OCI-LY3 (cell line): ENCODE measurements around the gene WBP1L.
"Not testable (repeated sequence)": the region's sequence is repeated elsewhere in the genome, so short reads cannot be mapped to it uniquely, and the experiment has no call there.

ENCODE experiments used
- H2AFZ ChIP-seq: fragments of 200-600, 300-600 bp; shearing (Covaris generic); 2 replicates; pipeline ENCODE4 v1.6.0; 2014; ENCODE audit warnings: antibody characterized with exemption, low read depth, low read length
- H3K27ac ChIP-seq: fragments of 200-600, 300-600 bp; sonication (generic); 2 replicates; pipeline ENCODE4 v1.5.1; 2014; ENCODE audit warnings: mild to moderate bottlenecking, low read length, moderate library complexity, mixed read lengths
- H3K27me3 ChIP-seq: fragments of 200-600, 300-600 bp; sonication (generic); 2 replicates; pipeline ENCODE4 v1.6.1; 2014; ENCODE audit warnings: low read depth, low read length, mixed read lengths
- H3K36me3 ChIP-seq: fragments of 200-600, 300-600 bp; sonication (generic); replicated peaks from 2 replicates; pipeline ENCODE3; 2014; ENCODE audit warnings: low read depth, low read length, mixed read lengths
- H3K4me1 ChIP-seq: fragments of 300-600, 200-600 bp; sonication (generic); 2 replicates; pipeline ENCODE4 v1.6.1; 2014; ENCODE audit warnings: low read length, mixed read lengths
- H3K4me2 ChIP-seq: fragments of 200-600, 300-600 bp; sonication (generic); 2 replicates; pipeline ENCODE4 v1.6.1; 2014; ENCODE audit warnings: low read length, mixed read lengths
- H3K4me3 ChIP-seq: fragments of 300-600, 200-600 bp; sonication (generic); 2 replicates; pipeline ENCODE4 v1.5.1; 2014; ENCODE audit warnings: antibody characterized with exemption, mild to moderate bottlenecking, low read length, moderate library complexity
- H3K79me2 ChIP-seq: fragments of 300-600, 200-600 bp; shearing (Covaris generic); 2 replicates; pipeline ENCODE4 v1.6.1; 2014; ENCODE audit warnings: mild to moderate bottlenecking, low read length, mixed read lengths
- H3K9ac ChIP-seq: fragments of 300-600, 200-600 bp; shearing (Covaris generic); 2 replicates; pipeline ENCODE4 v1.6.0; 2014; ENCODE audit warnings: mild to moderate bottlenecking, low read length, moderate library complexity
- H3K9me3 ChIP-seq: fragments of 200-600, 300-600 bp; shearing (Covaris generic); 2 replicates; pipeline ENCODE4 v1.6.1; 2014; ENCODE audit warnings: low read length, mixed read lengths; ENCODE audit not compliant: insufficient read depth
- H4K20me1 ChIP-seq: fragments of 200-600, 300-600 bp; sonication (generic); 2 replicates; pipeline ENCODE4 v1.6.1; 2016; ENCODE audit warnings: low read length, mixed read lengths; ENCODE audit not compliant: insufficient read depth
- CTCF ChIP-seq: fragments of 200-600, 300-600 bp; sonication (generic); IDR thresholded peaks from 2 replicates; pipeline ENCODE4 v1.5.1; 2014; ENCODE audit warnings: antibody characterized with exemption, low read length, low read depth
- EZH2phosphoT487 ChIP-seq: fragments of 200-600 bp; shearing (Covaris generic); IDR thresholded peaks from 2 replicates; pipeline ENCODE4 v1.6.1; 2018; ENCODE audit warnings: antibody characterized with exemption, mixed run types, low read depth

WBP1L gene

GRCh38 chr10:102841827-102842345, 98.1 kb downstream of the WBP1L start:
- TF ChIP-seq CTCF (no peak), EZH2phosphoT487 (no peak)

GRCh38 chr10:102843139-102843538, 99.4 kb downstream of the WBP1L start:
- not testable (repeated sequence) for H3K79me2 ChIP-seq, H3K4me2 ChIP-seq, H3K9me3 ChIP-seq, H3K36me3 ChIP-seq, H3K9ac ChIP-seq, H3K4me3 ChIP-seq, H3K27me3 ChIP-seq, H3K27ac ChIP-seq, H2AFZ ChIP-seq, H3K4me1 ChIP-seq, H4K20me1 ChIP-seq

More at GRCh38 chr10:102841827-102842345, 98.1 kb downstream of the WBP1L start:
- no peaks in the 10 kb centered on the region for H3K79me2 ChIP-seq
- no peaks in the 10 kb centered on the region for H3K4me1 ChIP-seq
- H4K20me1 ChIP-seq = no peaks in the 10 kb centered on the region
- H3K27me3 ChIP-seq = no peaks in the 10 kb centered on the region
- H3K27ac ChIP-seq = no peak overlapping the region
- H3K9me3 ChIP-seq = no peaks in the 10 kb centered on the region
- H3K4me2 ChIP-seq = no peak overlapping the region
- no peak overlapping the region for H3K4me3 ChIP-seq
- H2AFZ ChIP-seq = no peak overlapping the region
- no peaks in the 10 kb centered on the region for H3K36me3 ChIP-seq
- H3K9ac ChIP-seq = no peak overlapping the region

DNA sequence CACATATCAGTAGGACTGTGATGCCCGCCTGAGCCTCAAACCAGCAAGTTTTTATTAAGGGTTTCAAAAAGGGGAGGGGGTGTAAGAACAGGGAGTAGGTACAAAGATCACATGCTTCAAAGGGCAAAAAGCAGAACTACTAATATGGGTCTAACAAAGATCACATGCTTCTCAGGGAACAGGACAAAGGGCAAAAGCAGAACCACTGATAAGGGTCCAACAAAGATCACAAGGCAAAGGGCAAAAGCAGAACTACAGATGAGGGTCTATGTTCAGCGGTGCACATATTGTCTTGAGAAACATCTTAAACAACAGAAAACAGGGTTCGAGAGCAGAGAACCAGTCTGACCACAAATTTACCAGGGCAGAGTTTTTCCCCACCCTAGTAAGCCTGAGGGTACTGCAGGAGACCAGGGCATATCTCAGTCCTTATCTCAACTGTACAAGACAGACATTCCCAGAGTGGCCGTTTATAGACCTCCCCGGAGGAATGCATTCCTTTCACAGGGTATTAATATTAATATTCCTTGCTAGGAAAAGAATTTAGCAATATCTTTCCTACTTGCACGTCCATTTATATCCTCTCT, 100.5 kb downstream of the WBP1L start:
- H3K4me3 ChIP-seq, H3K27ac ChIP-seq, H3K79me2 ChIP-seq, H3K4me1 ChIP-seq, H3K27me3 ChIP-seq, H4K20me1 ChIP-seq, H3K4me2 ChIP-seq, H3K9ac ChIP-seq, H3K36me3 ChIP-seq, H3K9me3 ChIP-seq, H2AFZ ChIP-seq: not testable (repeated sequence)

- no peak overlapping the region for H3K4me3 ChIP-seq
- H4K20me1 ChIP-seq = no peaks in the 10 kb centered on the region
- no peak overlapping the region for H3K4me2 ChIP-seq
- H3K9ac ChIP-seq = no peak overlapping the region
- no peak overlapping the region for H2AFZ ChIP-seq
- H3K4me1 ChIP-seq = no peaks in the 10 kb centered on the region
- no peak overlapping the region for H3K27ac ChIP-seq
- no peaks in the 10 kb centered on the region for H3K36me3 ChIP-seq
- no peaks in the 10 kb centered on the region for H3K79me2 ChIP-seq
- H3K9me3 ChIP-seq = no peaks in the 10 kb centered on the region
- TF ChIP-seq CTCF = no peak
- TF ChIP-seq EZH2phosphoT487 = no peak
- no peaks in the 10 kb centered on the region for H3K27me3 ChIP-seq
Measured at GRCh38 chr10:102845352-102845902, 101.7 kb downstream of the WBP1L start.

GRCh38 chr10:102850025-102850518, 106.3 kb downstream of the WBP1L start:
- Histone ChIP-seq H2AFZ (no peak overlapping the region), H3K9ac (no peak overlapping the region), H3K4me2 (no peak overlapping the region), H3K79me2 (no peaks in the 10 kb centered on the region), H4K20me1 (no peaks in the 10 kb centered on the region), H3K27ac (no peak overlapping the region), H3K4me1 (no peaks in the 10 kb centered on the region), H3K9me3 (no peaks in the 10 kb centered on the region), H3K4me3 (no peak overlapping the region), H3K36me3 (no peaks in the 10 kb centered on the region), H3K27me3 (no peaks in the 10 kb centered on the region)
- TF ChIP-seq EZH2phosphoT487 = no peak
- no peak for TF ChIP-seq CTCF

GRCh38 chr10:102853237-102853636, 109.5 kb downstream of the WBP1L start:
- H3K79me2 ChIP-seq, H3K4me2 ChIP-seq, H3K4me3 ChIP-seq, H3K27me3 ChIP-seq, H3K4me1 ChIP-seq, H3K9me3 ChIP-seq, H3K27ac ChIP-seq, H3K9ac ChIP-seq, H2AFZ ChIP-seq, H4K20me1 ChIP-seq, H3K36me3 ChIP-seq: not testable (repeated sequence)

- not testable (repeated sequence) for H3K4me1 ChIP-seq, H3K9me3 ChIP-seq, H3K4me3 ChIP-seq, H3K27ac ChIP-seq, H3K27me3 ChIP-seq, H3K36me3 ChIP-seq, H3K9ac ChIP-seq, H2AFZ ChIP-seq, H3K79me2 ChIP-seq, H3K4me2 ChIP-seq, H4K20me1 ChIP-seq
Measured at GRCh38 chr10:102855731-102856436, 112.1 kb downstream of the WBP1L start.
